Activated T-helper 9 cell treated with anti-CD3 and anti-CD28 coated beads, Interleukin-2, amount 50 U/mL, for 16 hours (primary cell): ENCODE results near the gene MMP19.
"Not testable (repeated sequence)": the region's sequence is repeated elsewhere in the genome, so short reads cannot be mapped to it uniquely, and the experiment has no call there.

ENCODE experiments used
- DNase-seq: peaks from one replicate; pipeline ENCODE4 v3.0.0-alpha.2; 2020; ENCODE audit warnings: low read depth

MMP19 gene

GRCh38 chr12:55842681-55843429 lies at the start of gene MMP19:
Gene MMP19, minus strand, starts transcription at chr12:55842936. Its CDS starts 106 bp downstream, at chr12:55842830.
- DNase-seq, result no peak

GRCh38 chr12:55891310-55891709 lies 48.6 kb upstream of the MMP19 start:
- DNase-seq, result no peak

- no peak for DNase-seq
Measured at GRCh38 chr12:55885113-55885512, 42.4 kb upstream of the MMP19 start.

GRCh38 chr12:55877824-55878223 lies 35.1 kb upstream of the MMP19 start:
- DNase-seq, result no peak

- DNase-seq, result no peak
Measured at GRCh38 chr12:55875704-55876467, 33.1 kb upstream of the MMP19 start.

GRCh38 chr12:55874443-55874842 lies 31.7 kb upstream of the MMP19 start:
- no peak for DNase-seq

- not testable (repeated sequence) for DNase-seq
Measured at GRCh38 chr12:55866454-55867004, 23.8 kb upstream of the MMP19 start.

- DNase-seq, result no peak
Measured at GRCh38 chr12:55865327-55865726, 22.6 kb upstream of the MMP19 start.

- not testable (repeated sequence) for DNase-seq
Measured at GRCh38 chr12:55862931-55863330, 20.2 kb upstream of the MMP19 start.

- no peak for DNase-seq
Measured at GRCh38 chr12:55862286-55862685, 19.6 kb upstream of the MMP19 start.

- no peak for DNase-seq
Measured at GRCh38 chr12:55861871-55862270, 19.1 kb upstream of the MMP19 start.

GRCh38 chr12:55861396-55861795 lies 18.7 kb upstream of the MMP19 start:
- no peak for DNase-seq

GRCh38 chr12:55852740-55853139 lies 10.0 kb upstream of the MMP19 start:
- no peak for DNase-seq

GRCh38 chr12:55850893-55851292 lies 8.2 kb upstream of the MMP19 start:
- DNase-seq, result no peak

- DNase-seq, result no peak
Measured at GRCh38 chr12:55850401-55850800, 7.7 kb upstream of the MMP19 start.

- DNase-seq, result no peak
Measured at GRCh38 chr12:55849616-55850343, 7.0 kb upstream of the MMP19 start.

- DNase-seq, result no peak
Measured at GRCh38 chr12:55847603-55848291, 5.0 kb upstream of the MMP19 start.

- no peak for DNase-seq
Measured at GRCh38 chr12:55847033-55847432, 4.3 kb upstream of the MMP19 start.

- no peak for DNase-seq
Measured at GRCh38 chr12:55845785-55846496, 3.2 kb upstream of the MMP19 start.

GRCh38 chr12:55845361-55845760 lies 2.6 kb upstream of the MMP19 start:
- no peak for DNase-seq

GRCh38 chr12:55844961-55845360 lies 2.2 kb upstream of the MMP19 start:
- no peak for DNase-seq
